Right lobe of liver (tissue), 4 donors: Measurements from ENCODE around the gene APBB2.

ENCODE experiments used
- CTCF ChIP-seq, 4 donors: fragments of 200-600 bp in 3 of 4; fragments of 450-650 bp in 1 of 4; IDR thresholded peaks; one replicate each; pipeline versions ENCODE4 v1.5.1 to v1.8.0; 2016 to 2022; ENCODE audit warnings: antibody characterized with exemption in 4 of 4, mild to moderate bottlenecking in 2 of 4
- POLR2A ChIP-seq: fragments of 450-650 bp; IDR thresholded peaks from one replicate; pipeline ENCODE4 v1.6.1; 2017; ENCODE audit warnings: antibody characterized with exemption, mild to moderate bottlenecking
- donor health status: DM: no; HTN: no; CAD: no.
- donor health status: DM: no; HTN: no; CAD: no.
- donor health status: DM: no; HTN: yes; CAD: no.

DNA sequence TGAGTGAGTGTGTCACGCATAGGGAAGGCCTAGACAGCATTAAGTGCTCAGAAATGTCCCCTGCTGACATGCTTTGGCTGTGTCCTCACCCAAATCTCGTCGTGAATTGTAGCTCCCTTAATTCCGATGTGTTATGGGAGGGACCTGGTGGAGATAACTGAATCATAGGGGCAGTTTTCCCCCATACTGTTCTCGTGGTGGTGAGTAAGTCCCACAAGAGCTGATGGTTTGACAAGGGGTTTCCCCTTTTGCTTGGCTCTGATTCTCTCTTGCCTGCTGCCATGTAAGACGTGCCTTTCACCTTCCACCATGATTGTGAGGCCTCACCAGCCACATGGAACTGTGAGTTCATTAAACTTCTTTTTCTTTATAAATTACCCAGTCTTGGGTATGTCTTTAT is 386.6 kb downstream of the APBB2 start:
- TF ChIP-seq CTCF (IDR thresholded peaks at IDR 0.05) (no peak), POLR2A (no peak)
